NT2/D1 (cell line): ENCODE measurements around the gene ETFA.

Experiments used
- SUZ12 ChIP-seq: IDR thresholded peaks from 2 replicates; pipeline ENCODE4 v1.6.1; 2011; ENCODE audit not compliant: insufficient read length, insufficient read depth; ENCODE audit errors: extremely low read depth
- YY1 ChIP-seq: IDR thresholded peaks from 2 replicates; pipeline ENCODE4 v1.6.1; 2011; ENCODE audit not compliant: insufficient read length, insufficient read depth
- ZNF274 ChIP-seq: IDR thresholded peaks from 2 replicates; pipeline ENCODE4 v1.6.1; 2011; ENCODE audit warnings: mild to moderate bottlenecking, low read depth, low read length

- TF ChIP-seq ZNF274 (no peak), YY1 (no peak), SUZ12 (no peak)
Measured at GRCh38 chr15:76183930-76184649, 127.2 kb downstream of the ETFA start.
